PC-9 (cell line): ENCODE measurements around the gene GINS1.

Source experiments
- EZH2 ChIP-seq: fragments of 200-600 bp; sonication (generic); IDR thresholded peaks from 2 replicates; pipeline ENCODE4 v1.8.0; 2017; ENCODE audit warnings: antibody characterized with exemption, low read depth
- TF ChIP-seq, protein P1 (sequence below): fragments of 200-600 bp; sonication (generic); conservative IDR thresholded peaks from 2 replicates; pipeline ENCODE4 v1.6.1; 2017; ENCODE audit warnings: mixed run types, antibody characterized with exemption, mild to moderate bottlenecking, moderate library complexity

GRCh38 chr20:25469558-25469957 is 62.1 kb downstream of the GINS1 start:
- TF ChIP-seq, protein P1, sequence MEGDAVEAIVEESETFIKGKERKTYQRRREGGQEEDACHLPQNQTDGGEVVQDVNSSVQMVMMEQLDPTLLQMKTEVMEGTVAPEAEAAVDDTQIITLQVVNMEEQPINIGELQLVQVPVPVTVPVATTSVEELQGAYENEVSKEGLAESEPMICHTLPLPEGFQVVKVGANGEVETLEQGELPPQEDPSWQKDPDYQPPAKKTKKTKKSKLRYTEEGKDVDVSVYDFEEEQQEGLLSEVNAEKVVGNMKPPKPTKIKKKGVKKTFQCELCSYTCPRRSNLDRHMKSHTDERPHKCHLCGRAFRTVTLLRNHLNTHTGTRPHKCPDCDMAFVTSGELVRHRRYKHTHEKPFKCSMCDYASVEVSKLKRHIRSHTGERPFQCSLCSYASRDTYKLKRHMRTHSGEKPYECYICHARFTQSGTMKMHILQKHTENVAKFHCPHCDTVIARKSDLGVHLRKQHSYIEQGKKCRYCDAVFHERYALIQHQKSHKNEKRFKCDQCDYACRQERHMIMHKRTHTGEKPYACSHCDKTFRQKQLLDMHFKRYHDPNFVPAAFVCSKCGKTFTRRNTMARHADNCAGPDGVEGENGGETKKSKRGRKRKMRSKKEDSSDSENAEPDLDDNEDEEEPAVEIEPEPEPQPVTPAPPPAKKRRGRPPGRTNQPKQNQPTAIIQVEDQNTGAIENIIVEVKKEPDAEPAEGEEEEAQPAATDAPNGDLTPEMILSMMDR = no peak
- no peak for TF ChIP-seq EZH2
